Astrocyte of the cerebellum (primary cell): Measurements from ENCODE around the gene NECAB2.

ENCODE experiments used
- DNase-seq: peaks from one replicate; pipeline ENCODE4 v3.0.0-alpha.2; 2011; ENCODE audit warnings: low read depth
- H3K4me3 ChIP-seq: 2 replicates; pipeline ENCODE4 v1.5.1; 2011; ENCODE audit warnings: mild to moderate bottlenecking, low read depth, low read length, moderate library complexity
- in situ Hi-C: cut with HindIII; loops from 2 replicates; pipeline ENCODE4 v1.10.0; 2017; ENCODE audit warnings: low sequenced_read_pairs
- TF ChIP-seq, protein P1 (sequence below): IDR thresholded peaks from 2 replicates; pipeline ENCODE4 v1.5.1; 2012; ENCODE audit warnings: low read length, low read depth, moderate library complexity, mild to moderate bottlenecking; ENCODE audit errors: missing control alignments

NECAB2 gene

GRCh38 chr16:83942815-83943515, 25.1 kb upstream of the NECAB2 start:
- H3K4me3 ChIP-seq = no peak overlapping the region
- in situ Hi-C loops = no loop called here
- TF ChIP-seq, protein P1, sequence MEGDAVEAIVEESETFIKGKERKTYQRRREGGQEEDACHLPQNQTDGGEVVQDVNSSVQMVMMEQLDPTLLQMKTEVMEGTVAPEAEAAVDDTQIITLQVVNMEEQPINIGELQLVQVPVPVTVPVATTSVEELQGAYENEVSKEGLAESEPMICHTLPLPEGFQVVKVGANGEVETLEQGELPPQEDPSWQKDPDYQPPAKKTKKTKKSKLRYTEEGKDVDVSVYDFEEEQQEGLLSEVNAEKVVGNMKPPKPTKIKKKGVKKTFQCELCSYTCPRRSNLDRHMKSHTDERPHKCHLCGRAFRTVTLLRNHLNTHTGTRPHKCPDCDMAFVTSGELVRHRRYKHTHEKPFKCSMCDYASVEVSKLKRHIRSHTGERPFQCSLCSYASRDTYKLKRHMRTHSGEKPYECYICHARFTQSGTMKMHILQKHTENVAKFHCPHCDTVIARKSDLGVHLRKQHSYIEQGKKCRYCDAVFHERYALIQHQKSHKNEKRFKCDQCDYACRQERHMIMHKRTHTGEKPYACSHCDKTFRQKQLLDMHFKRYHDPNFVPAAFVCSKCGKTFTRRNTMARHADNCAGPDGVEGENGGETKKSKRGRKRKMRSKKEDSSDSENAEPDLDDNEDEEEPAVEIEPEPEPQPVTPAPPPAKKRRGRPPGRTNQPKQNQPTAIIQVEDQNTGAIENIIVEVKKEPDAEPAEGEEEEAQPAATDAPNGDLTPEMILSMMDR = no peak
- no peak for DNase-seq

- in situ Hi-C loops = no loop called here
- TF ChIP-seq, protein P1 = no peak
- no peak overlapping the region for H3K4me3 ChIP-seq
- no peak for DNase-seq
These were observed 24.5 kb upstream of the NECAB2 start for GRCh38 chr16:83943516-83944050.

- in situ Hi-C loops = no loop called here
- H3K4me3 ChIP-seq = no peak overlapping the region
- TF ChIP-seq, protein P1 = no peak
- no peak for DNase-seq
These were observed 22.5 kb upstream of the NECAB2 start for GRCh38 chr16:83945587-83945986.

DNA sequence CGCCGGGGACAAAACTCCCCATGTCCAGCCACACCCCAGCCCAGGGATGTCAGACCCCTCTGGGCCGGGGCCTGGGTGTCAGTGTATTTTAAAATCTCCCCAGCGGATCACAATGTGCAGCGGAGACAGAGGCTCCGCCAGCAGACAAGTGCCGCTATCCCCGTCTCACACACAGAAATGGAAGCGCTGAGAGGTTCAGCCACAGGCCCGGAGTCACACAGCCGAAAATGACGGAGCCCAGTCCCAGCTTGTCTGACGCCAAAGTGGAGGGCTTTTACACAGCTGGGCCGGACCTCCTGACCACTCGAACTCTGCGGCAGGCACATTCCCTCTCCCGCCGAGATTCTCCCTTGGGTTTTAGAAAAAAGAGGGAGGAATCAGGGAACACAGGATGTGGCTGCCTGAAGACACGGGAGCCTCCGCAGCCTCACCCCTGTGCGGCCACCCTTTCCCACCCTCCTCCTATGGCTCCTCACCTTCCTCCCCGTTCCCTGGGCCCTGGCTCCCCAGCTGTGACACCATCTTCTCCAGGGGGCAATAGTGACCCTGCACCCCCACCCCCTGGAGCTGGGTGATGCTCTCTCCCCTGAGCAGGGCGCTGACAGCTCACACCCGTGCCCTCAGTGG, 21.8 kb upstream of the NECAB2 start:
- H3K4me3 ChIP-seq = no peak overlapping the region
- TF ChIP-seq, protein P1 = no peak
- in situ Hi-C loops = no loop called here
- DNase-seq = no peak

DNA sequence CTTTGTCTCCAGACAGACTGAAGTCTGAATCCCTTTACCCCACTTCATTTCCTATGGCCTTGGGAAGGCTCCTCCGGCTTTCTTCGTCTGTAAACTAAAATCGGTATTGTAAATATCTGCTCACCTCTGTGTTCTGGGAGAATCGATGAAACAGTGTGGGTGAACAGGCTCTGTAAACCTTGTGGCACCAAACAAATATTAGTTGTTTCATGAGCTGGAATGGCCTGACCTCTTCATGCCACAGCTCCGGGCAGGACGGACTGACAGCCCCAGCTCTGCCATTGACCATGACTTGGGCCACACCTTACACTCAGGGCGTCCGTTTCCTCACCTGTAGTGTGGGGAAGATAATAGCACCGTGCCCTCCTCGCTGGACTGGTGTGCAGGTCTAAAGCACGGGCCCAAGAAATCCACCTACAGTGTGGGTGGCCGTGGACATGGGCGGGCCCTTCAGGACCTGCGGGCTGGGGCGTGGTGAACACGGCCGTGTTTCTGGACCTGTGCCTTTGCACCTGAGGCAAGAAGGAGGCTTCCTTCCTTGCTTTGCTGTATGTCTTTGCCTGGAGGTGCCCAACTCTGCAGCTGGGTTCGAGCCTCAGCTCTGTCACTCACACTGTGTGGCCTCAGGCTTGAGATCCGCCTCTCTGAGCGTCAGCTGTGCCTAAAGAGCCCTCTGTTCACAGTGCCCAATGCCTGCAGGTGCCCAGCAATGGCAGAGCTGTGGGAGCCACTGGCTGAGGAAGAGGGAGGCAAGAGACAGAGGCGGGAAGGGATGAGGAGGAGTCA, 21.1 kb upstream of the NECAB2 start:
- H3K4me3 ChIP-seq = no peak overlapping the region
- DNase-seq = no peak
- TF ChIP-seq, protein P1 = no peak
- in situ Hi-C loops = no loop called here

GRCh38 chr16:83947642-83948234, 20.3 kb upstream of the NECAB2 start:
- in situ Hi-C loops = no loop called here
- TF ChIP-seq, protein P1 = no peak
- no peak overlapping the region for H3K4me3 ChIP-seq
- DNase-seq = no peak
